K562 (cell line): ENCODE data around the gene CSRNP3. TPM values are rescaled to one million over a fixed set of nuclear protein-coding genes. Genes with fewer than 3 reads are reported as not detected.

Source experiments
- ATAC-seq: fragments of 200-7000 bp; cut with Tn5 transposase; 3 replicates; pipeline ENCODE4 v1.9.1; 2020; ENCODE audit warnings: moderate library complexity
- BruUV-seq: library from RNA; stranded (reverse); fragments of 400-500 nt; replicated peaks from 2 replicates; lab custom pipeline; 2021; lab: Mats Ljungman, UMichigan
- CTCF ChIA-PET: fragments of 300-600 bp; formaldehyde crosslinking; extraction: SDS; loops from one replicate; lab custom pipeline; 2021; ENCODE audit warnings: low intra/inter-chr PET ratio; lab: Yijun Ruan, JAX
- POLR2A ChIA-PET: fragments of 300-600, 350-650 bp; sonication (Branson Sonifier 250); formaldehyde crosslinking; extraction: SDS; loops from one replicate; lab custom pipeline; 2021; ENCODE audit warnings: antibody characterized with exemption, inconsistent platforms; lab: Yijun Ruan, JAX
- DNase-seq, 4 experiments: peaks; one replicate each; pipeline versions ENCODE4 v3.0.0 to v3.0.0-alpha.2; 2011 to 2018; ENCODE audit warnings: low spot score in 3 of 4, mixed read lengths in 3 of 4; ENCODE audit errors: extremely low read depth in 1 of 4
- FAIRE-seq: peaks from 2 replicates; lab custom pipeline; 2011; peaks lifted over from hg19 to GRCh38; lab: Jason Lieb, UNC
- H2AFZ ChIP-seq: 2 replicates; pipeline ENCODE4 v1.6.0; 2011; ENCODE audit warnings: low read depth, low read length, control low read depth, inconsistent platforms
- H3K27ac ChIP-seq: fragments of 200-600 bp; 3 replicates; pipeline ENCODE4 v1.8.0; 2011; ENCODE audit warnings: low read depth, mild to moderate bottlenecking, control low read depth, inconsistent platforms, low read length, moderate library complexity, mixed read lengths; ENCODE audit errors: extremely low read depth
- H3K27me3 ChIP-seq, 2 experiments: fragments of 300-600 bp in 1 of 2; 2 replicates in 1 of 2; 3 replicates in 1 of 2; pipeline versions ENCODE4 v1.6.0 to v1.8.0; 2011; ENCODE audit warnings: inconsistent platforms in 2 of 2, low read length in 2 of 2, mild to moderate bottlenecking in 1 of 2, mixed read lengths in 1 of 2, moderate library complexity in 1 of 2; ENCODE audit not compliant: control insufficient read depth in 2 of 2, insufficient read depth in 2 of 2
- H3K36me3 ChIP-seq: fragments of 300-600 bp; 3 replicates; pipeline ENCODE4 v1.8.0; 2011; ENCODE audit warnings: mild to moderate bottlenecking, low read length, inconsistent platforms; ENCODE audit not compliant: control insufficient read depth, insufficient read depth
- H3K4me1 ChIP-seq, 2 experiments: fragments of 200-600 bp in 1 of 2; replicated peaks in 1 of 2; 2 replicates in 1 of 2; 3 replicates in 1 of 2; pipeline versions ENCODE4 v1.5.1 to v1.8.0; 2011; ENCODE audit warnings: inconsistent platforms in 2 of 2, low read length in 2 of 2, mild to moderate bottlenecking in 1 of 2, mixed read lengths in 1 of 2, moderate library complexity in 1 of 2; ENCODE audit not compliant: control insufficient read depth in 2 of 2, insufficient read depth in 2 of 2
- H3K4me2 ChIP-seq: 2 replicates; pipeline ENCODE4 v1.6.1; 2011; ENCODE audit warnings: low read length, control low read depth, inconsistent platforms, mixed read lengths; ENCODE audit not compliant: insufficient read depth
- H3K4me3 ChIP-seq: fragments of 200-600 bp; sonication (generic), shearing (Covaris generic); 2 replicates; pipeline ENCODE4 v1.5.1; 2016; ENCODE audit warnings: control low read depth, inconsistent platforms
- H3K79me2 ChIP-seq: fragments of 200-600 bp; 3 replicates; pipeline ENCODE4 v1.8.0; 2011; ENCODE audit warnings: low read length, inconsistent platforms; ENCODE audit not compliant: control insufficient read depth, insufficient read depth
- H3K9ac ChIP-seq, 2 experiments: 2 replicates each; pipeline versions ENCODE4 v1.6.0 to v1.6.1; 2011; ENCODE audit warnings: low read depth in 2 of 2, low read length in 2 of 2, control low read depth in 1 of 2, inconsistent platforms in 1 of 2, mild to moderate bottlenecking in 1 of 2, mixed read lengths in 1 of 2; ENCODE audit not compliant: insufficient read depth in 1 of 2
- H3K9me1 ChIP-seq: one replicate; pipeline ENCODE4 v1.6.0; 2011; ENCODE audit warnings: inconsistent platforms, mild to moderate bottlenecking, low read length, moderate library complexity; ENCODE audit not compliant: control insufficient read depth, insufficient read depth
- H3K9me3 ChIP-seq: replicated peaks from 2 replicates; pipeline ENCODE4 v1.5.1; 2011; ENCODE audit warnings: low read depth, low read length, inconsistent platforms; ENCODE audit not compliant: control insufficient read depth, insufficient read depth
- H4K20me1 ChIP-seq: replicated peaks from 2 replicates; pipeline ENCODE4 v1.6.1; 2011; ENCODE audit warnings: low read length, inconsistent platforms, mixed read lengths; ENCODE audit not compliant: control insufficient read depth, insufficient read depth
- MYC ChIP-seq, 2 experiments: fragments of 250-450 bp in 1 of 2; sonication (Bioruptor Pico) in 1 of 2; IDR thresholded peaks; 2 replicates each; pipeline versions ENCODE4 v1.5.1 to v1.6.1; 2012 to 2021; ENCODE audit warnings: low read depth in 2 of 2, borderline replicate concordance in 1 of 2, improper control_type of control experiment in 1 of 2, low read length in 1 of 2, mild to moderate bottlenecking in 1 of 2, moderate library complexity in 1 of 2
- NR4A1 ChIP-seq, 2 experiments: fragments of 250-450 bp in 1 of 2; fragments of 450-650 bp in 1 of 2; sonication (Bioruptor Pico) in 1 of 2; IDR thresholded peaks; 2 replicates each; pipeline versions ENCODE4 v1.4.0 to v1.6.1; 2016 to 2020; ENCODE audit warnings: mild to moderate bottlenecking in 2 of 2, missing compliant biosample characterization in 1 of 2, missing genetic modification characterization in 1 of 2, moderate library complexity in 1 of 2
- ZBTB34 ChIP-seq: fragments of 250-450 bp; sonication (Bioruptor Pico); IDR thresholded peaks from 2 replicates; pipeline ENCODE4 v1.8.0; 2021; ENCODE audit warnings: mild to moderate bottlenecking, moderate library complexity
- ZFP36 ChIP-seq: fragments of 150-350 bp; IDR thresholded peaks from 2 replicates; pipeline ENCODE4 v1.6.1; 2018; ENCODE audit warnings: low read length, low read depth; ENCODE audit not compliant: partially characterized antibody
- ZNF431 ChIP-seq: sonication (generic); formaldehyde crosslinking; IDR thresholded peaks from 2 replicates; pipeline ENCODE4 v1.8.0; 2022; ENCODE audit warnings: mild to moderate bottlenecking, missing genetic modification reagents
- WGBS: fragments of 100-300 bp; shearing (Covaris generic); methylation state at CpG from one replicate; pipeline ENCODE4 v1.1.6; 2016; ENCODE audit warnings: low coverage, mixed read lengths; ENCODE audit not compliant: insufficient coverage; ENCODE audit errors: missing lambda C conversion rate; 5-methylcytosine and 5-hydroxymethylcytosine counted together
- in situ Hi-C: fragments of 300-500 bp; cut with MboI; formaldehyde crosslinking; loops from 4 replicates; pipeline ENCODE4 v1.15.0; 2018; ENCODE audit warnings: inconsistent platforms, mixed read lengths
- intact Hi-C: fragments of 100-400 bp; cut with micrococcal nuclease; formaldehyde crosslinking; loops from 2 replicates; pipeline ENCODE4 v1.14.2; 2022
- polyA plus RNA-seq, 8 experiments: library from polyadenylated mRNA; depleted of rRNA in 4 of 8; stranded (reverse) in 5 of 8; unstranded in 3 of 8; fragments of >200 nt; fragmentation: Nextera tagmentation in 2 of 8; fragmentation: Illumina TruSeq in 1 of 8; extraction: Ambion mirVana in 2 of 8; extraction: Trizol in 1 of 8; gene quantifications; 2 replicates each; pipeline versions ENCODE4 v1.2.1 to v1.2.3, GENCODE V29; 2011 to 2014; ENCODE audit warnings: inconsistent platforms in 1 of 8, missing spikeins in 1 of 8
- total RNA-seq, 7 experiments: library from RNA; depleted of rRNA in 6 of 7; stranded (reverse); fragments of >200 nt in 6 of 7; fragmentation: Illumina TruSeq in 2 of 7; extraction: Trizol in 2 of 7; gene quantifications; 2 replicates each; pipeline versions ENCODE4 v1.2.1 to v1.2.3, GENCODE V29; 2011 to 2021; ENCODE audit warnings: low replicate concordance in 1 of 7

The CSRNP3 gene
- total and polyA plus RNA-seq, 9 of the 15 experiments (the other 6 are each of a cell fraction or from before 2014, with no cell fraction given): not detected

GRCh38 chr2:165575044-165575615, 105.6 kb downstream of the CSRNP3 start (continued):
- TF ChIP-seq MYC (IDR thresholded peaks at IDR 0.05; ENCODE audit: low read depth, low read length): no peak
- TF ChIP-seq MYC (CRISPR knock-in tag; IDR thresholded peaks at IDR 0.05; ENCODE audit: borderline replicate concordance, low read depth): no peak

GRCh38 chr2:165576409-165577154, 107.1 kb downstream of the CSRNP3 start:
- ChIA-PET CTCF (no interaction called here), POLR2A (no interaction called here)
- TF ChIP-seq NR4A1 (CRISPR knock-in tag; IDR thresholded peaks at IDR 0.05): no peak
- TF ChIP-seq NR4A1 (tag; IDR thresholded peaks at IDR 0.05): no peak
- TF ChIP-seq ZBTB34: no peak
- TF ChIP-seq ZNF431: no peak
- no peak for TF ChIP-seq ZFP36
- ATAC-seq: no peak
- H2AFZ ChIP-seq: no peak overlapping the region
- DNase-seq: no peak
- no peaks in the 10 kb centered on the region for H4K20me1 ChIP-seq
- no peaks in the 10 kb centered on the region for H3K36me3 ChIP-seq
- H3K4me2 ChIP-seq: no peak overlapping the region
- H3K27ac ChIP-seq: no peak overlapping the region
- WGBS: 0% methylated on average over 3 of the region's 3 CpGs
- no peak overlapping the region for H3K4me3 ChIP-seq
- BruUV-seq: no TSS peak
- in situ Hi-C loops (no loop called here), intact Hi-C loops (no loop called here)
- H3K9ac ChIP-seq: no peak overlapping the region
- H3K4me1 ChIP-seq: no peaks in the 10 kb centered on the region
- no peaks in the 10 kb centered on the region for H3K9me1 ChIP-seq
- H3K9me3 ChIP-seq: no peaks in the 10 kb centered on the region; the same call in 1 of the 2 replicates
- H3K79me2 ChIP-seq: no peaks in the 10 kb centered on the region
- H3K27me3 ChIP-seq: no peaks in the 10 kb centered on the region
- no peak for FAIRE-seq
